Hepatocyte (in vitro differentiated cells): ENCODE data around the gene RIBC2. TPM values are rescaled to one million over a fixed set of nuclear protein-coding genes. Genes with fewer than 3 reads are reported as not detected.

ENCODE experiments used
- DNase-seq: peaks from one replicate; pipeline ENCODE4 v3.0.0-alpha.2; 2016; ENCODE audit warnings: low spot score
- H2AFZ ChIP-seq: fragments of 200-600 bp; sonication (generic); 2 replicates; pipeline ENCODE4 v1.6.0; 2016; ENCODE audit warnings: antibody characterized with exemption, mild to moderate bottlenecking
- H3K27ac ChIP-seq: fragments of 200-600 bp; sonication (generic); 2 replicates; pipeline ENCODE4 v1.5.1; 2016; ENCODE audit warnings: mild to moderate bottlenecking
- H3K27me3 ChIP-seq: fragments of 200-600 bp; sonication (generic); 2 replicates; pipeline ENCODE4 v1.6.1; 2016
- H3K36me3 ChIP-seq: fragments of 200-600 bp; sonication (generic); replicated peaks from 2 replicates; pipeline ENCODE4 v1.5.1; 2016; ENCODE audit warnings: low read depth; ENCODE audit not compliant: insufficient read depth
- H3K4me1 ChIP-seq: fragments of 200-600 bp; sonication (generic); 2 replicates; pipeline ENCODE4 v1.5.1; 2016; ENCODE audit warnings: mild to moderate bottlenecking, moderate library complexity; ENCODE audit not compliant: insufficient read depth
- H3K4me2 ChIP-seq: fragments of 200-600 bp; sonication (generic); 2 replicates; pipeline ENCODE4 v1.6.0; 2016
- H3K4me3 ChIP-seq: fragments of 200-600 bp; sonication (generic); 2 replicates; pipeline ENCODE4 v1.5.1; 2016; ENCODE audit warnings: mild to moderate bottlenecking
- H3K79me2 ChIP-seq: fragments of 200-600 bp; sonication (generic); 2 replicates; pipeline ENCODE4 v1.6.0; 2017; ENCODE audit warnings: mild to moderate bottlenecking
- H3K9me2 ChIP-seq: fragments of 200-600 bp; sonication (generic); replicated peaks from 2 replicates; pipeline ENCODE4 v1.6.0; 2017; ENCODE audit warnings: mild to moderate bottlenecking; ENCODE audit not compliant: insufficient read depth
- H3K9me3 ChIP-seq: fragments of 200-600 bp; sonication (generic); 2 replicates; pipeline ENCODE4 v1.5.1; 2016; ENCODE audit warnings: low read depth, mild to moderate bottlenecking
- H4K20me1 ChIP-seq: fragments of 200-600 bp; sonication (generic); 2 replicates; pipeline ENCODE4 v1.6.0; 2016; ENCODE audit warnings: mild to moderate bottlenecking; ENCODE audit not compliant: insufficient read depth, poor library complexity, severe bottlenecking
- CTCF ChIP-seq: fragments of 200-600 bp; sonication (generic); IDR thresholded peaks from 2 replicates; pipeline ENCODE4 v1.5.1; 2016; ENCODE audit warnings: antibody characterized with exemption, mild to moderate bottlenecking; ENCODE audit not compliant: poor library complexity
- EZH2 ChIP-seq: fragments of 200-600 bp; sonication (generic); IDR thresholded peaks from 2 replicates; pipeline ENCODE4 v1.6.1; 2016; ENCODE audit warnings: antibody characterized with exemption, mild to moderate bottlenecking, borderline replicate concordance
- EZH2phosphoT487 ChIP-seq: fragments of 200-600 bp; sonication (generic); IDR thresholded peaks from one replicate; pipeline ENCODE4 v1.6.1; 2018; ENCODE audit warnings: antibody characterized with exemption, mild to moderate bottlenecking, low read depth, moderate library complexity; ENCODE audit not compliant: unreplicated experiment, severe bottlenecking
- WGBS: methylation state at CpG from one replicate; pipeline ENCODE4 v1.1.6; 2016; ENCODE audit warnings: low lambda C conversion rate; ENCODE audit errors: missing lambda C conversion rate; 5-methylcytosine and 5-hydroxymethylcytosine counted together
- polyA plus RNA-seq: library from polyadenylated mRNA; unstranded; fragments of >200 nt; fragmentation: Nextera tagmentation; extraction: Ambion mirVana; gene quantifications from 2 replicates; pipeline ENCODE4 v1.2.1, GENCODE V29; 2016
- total RNA-seq: library from RNA; depleted of rRNA; stranded (reverse); fragments of >200 nt; gene quantifications from 2 replicates; pipeline ENCODE4 v1.2.3, GENCODE V29; 2014

The RIBC2 gene
- total and polyA plus RNA-seq, 2 experiments from 2014 or later = 0.50 to 0.56 TPM

- H4K20me1 ChIP-seq = no peaks in the 10 kb centered on the region
- TF ChIP-seq CTCF (no peak), EZH2 (no peak), EZH2phosphoT487 (no peak)
- no peak overlapping the region for H3K27ac ChIP-seq
- H3K9me2 ChIP-seq = no peaks in the 10 kb centered on the region
- no peaks in the 10 kb centered on the region for H3K4me1 ChIP-seq
- no peaks in the 10 kb centered on the region for H3K27me3 ChIP-seq
- DNase-seq = no peak
- H3K4me3 ChIP-seq = no peak overlapping the region
- no peaks in the 10 kb centered on the region for H3K36me3 ChIP-seq
- WGBS = 92% methylated on average over 13 of the region's 13 CpGs
- H3K79me2 ChIP-seq = no peaks in the 10 kb centered on the region
- no peak overlapping the region for H3K4me2 ChIP-seq
- no peaks in the 10 kb centered on the region for H3K9me3 ChIP-seq
- no peak overlapping the region for H2AFZ ChIP-seq
These were observed 15.3 kb upstream of the RIBC2 start for GRCh38 chr22:45398214-45398613.

GRCh38 chr22:45399712-45400445 lies 13.6 kb upstream of the RIBC2 start:
- 83% methylated on average over 5 of the region's 5 CpGs for WGBS
- Histone ChIP-seq H3K4me1 (no peaks in the 10 kb centered on the region), H2AFZ (no peak overlapping the region), H3K9me3 (no peaks in the 10 kb centered on the region), H3K79me2 (no peaks in the 10 kb centered on the region), H3K36me3 (no peaks in the 10 kb centered on the region), H3K4me2 (no peak overlapping the region), H3K9me2 (no peaks in the 10 kb centered on the region), H4K20me1 (no peaks in the 10 kb centered on the region), H3K27ac (no peak overlapping the region), H3K4me3 (no peak overlapping the region), H3K27me3 (no peaks in the 10 kb centered on the region)
- no peak for DNase-seq
- TF ChIP-seq CTCF (no peak), EZH2phosphoT487 (no peak), EZH2 (no peak)

GRCh38 chr22:45402466-45402985 lies 11.0 kb upstream of the RIBC2 start:
- no peaks in the 10 kb centered on the region for H4K20me1 ChIP-seq
- H3K4me1 ChIP-seq = no peaks in the 10 kb centered on the region
- H3K27ac ChIP-seq = no peak overlapping the region
- H3K36me3 ChIP-seq = no peaks in the 10 kb centered on the region
- 83% methylated on average over 3 of the region's 3 CpGs for WGBS
- no peak overlapping the region for H3K4me2 ChIP-seq
- DNase-seq = no peak
- no peaks in the 10 kb centered on the region for H3K9me2 ChIP-seq
- no peaks in the 10 kb centered on the region for H3K27me3 ChIP-seq
- H2AFZ ChIP-seq = no peak overlapping the region
- no peaks in the 10 kb centered on the region for H3K9me3 ChIP-seq
- no peak overlapping the region for H3K4me3 ChIP-seq
- TF ChIP-seq EZH2 = no peak
- TF ChIP-seq CTCF = no peak
- no peak for TF ChIP-seq EZH2phosphoT487
- no peaks in the 10 kb centered on the region for H3K79me2 ChIP-seq
